ENCODE data around the gene SPIN3.

The SPIN3 gene

DNA sequence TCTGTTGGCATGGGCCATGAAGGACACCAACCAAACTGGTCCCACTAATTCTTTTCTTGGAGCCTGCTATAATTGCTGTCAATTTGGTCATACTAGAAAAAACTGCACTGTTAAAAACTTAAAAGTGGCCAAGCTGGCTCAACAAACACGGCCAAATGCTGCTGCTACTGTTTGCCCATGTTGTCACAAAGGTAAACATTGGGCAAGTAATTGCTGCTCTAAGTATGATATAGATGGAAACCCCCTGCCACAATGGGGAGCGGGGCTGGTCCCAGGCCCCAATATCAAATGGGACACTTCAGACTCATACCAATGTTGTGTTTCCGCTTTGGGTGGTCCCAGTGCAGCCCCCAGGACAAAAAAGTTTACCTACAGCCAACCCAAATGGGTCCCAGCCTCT lies 52.1 kb downstream of the SPIN3 start:
- no peak overlapping the region for H3K4me3 ChIP-seq (ENCODE audit: low read length)
- TF ChIP-seq, protein P1, sequence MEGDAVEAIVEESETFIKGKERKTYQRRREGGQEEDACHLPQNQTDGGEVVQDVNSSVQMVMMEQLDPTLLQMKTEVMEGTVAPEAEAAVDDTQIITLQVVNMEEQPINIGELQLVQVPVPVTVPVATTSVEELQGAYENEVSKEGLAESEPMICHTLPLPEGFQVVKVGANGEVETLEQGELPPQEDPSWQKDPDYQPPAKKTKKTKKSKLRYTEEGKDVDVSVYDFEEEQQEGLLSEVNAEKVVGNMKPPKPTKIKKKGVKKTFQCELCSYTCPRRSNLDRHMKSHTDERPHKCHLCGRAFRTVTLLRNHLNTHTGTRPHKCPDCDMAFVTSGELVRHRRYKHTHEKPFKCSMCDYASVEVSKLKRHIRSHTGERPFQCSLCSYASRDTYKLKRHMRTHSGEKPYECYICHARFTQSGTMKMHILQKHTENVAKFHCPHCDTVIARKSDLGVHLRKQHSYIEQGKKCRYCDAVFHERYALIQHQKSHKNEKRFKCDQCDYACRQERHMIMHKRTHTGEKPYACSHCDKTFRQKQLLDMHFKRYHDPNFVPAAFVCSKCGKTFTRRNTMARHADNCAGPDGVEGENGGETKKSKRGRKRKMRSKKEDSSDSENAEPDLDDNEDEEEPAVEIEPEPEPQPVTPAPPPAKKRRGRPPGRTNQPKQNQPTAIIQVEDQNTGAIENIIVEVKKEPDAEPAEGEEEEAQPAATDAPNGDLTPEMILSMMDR (conservative IDR thresholded peaks at IDR 0.05; ENCODE audit: low read depth, low read length): no peak
- no peak for DNase-seq (ENCODE audit: low read depth)
